HepG2 (cell line): ENCODE data around the gene AUTS2. TPM values are rescaled to one million over a fixed set of nuclear protein-coding genes. Genes with fewer than 3 reads are reported as not detected.

ENCODE experiments used
- ATAC-seq: fragments of 200-7000 bp; cut with Tn5 transposase; 3 replicates; pipeline ENCODE4 v1.9.1; 2020; ENCODE audit warnings: mild to moderate bottlenecking, moderate library complexity
- BruUV-seq: library from RNA; stranded (reverse); fragments of 400-500 nt; replicated peaks from 2 replicates; lab custom pipeline; 2021; lab: Mats Ljungman, UMichigan
- CTCF ChIA-PET: fragments of 300-600 bp; formaldehyde crosslinking; extraction: SDS; loops from one replicate; lab custom pipeline; 2021; ENCODE audit warnings: low total read pairs, inconsistent platforms, low intra/inter-chr PET ratio; lab: Yijun Ruan, JAX
- POLR2A ChIA-PET: fragments of 350-600 bp; sonication (Branson Sonifier 250); formaldehyde crosslinking; loops from one replicate; lab custom pipeline; 2020; ENCODE audit warnings: antibody characterized with exemption, inconsistent platforms; lab: Yijun Ruan, JAX
- DNase-seq: peaks from one replicate; pipeline ENCODE4 v3.0.0-alpha.2; 2015; ENCODE audit warnings: low spot score
- FAIRE-seq: peaks from 3 replicates; lab custom pipeline; 2011; peaks lifted over from hg19 to GRCh38; lab: Jason Lieb, UNC
- H2AFZ ChIP-seq: one replicate; pipeline ENCODE4 v1.6.1; 2011; ENCODE audit warnings: low read length, inconsistent platforms
- H3K27ac ChIP-seq: fragments of 300-600 bp; 3 replicates; pipeline ENCODE4 v1.8.0; 2011; ENCODE audit warnings: mixed run types, mild to moderate bottlenecking, mixed read lengths, low read length, inconsistent platforms; ENCODE audit not compliant: insufficient read depth; ENCODE audit errors: extremely low read length
- H3K27me3 ChIP-seq, 2 experiments: fragments of 200-600 bp in 1 of 2; 2 replicates in 1 of 2; 3 replicates in 1 of 2; pipeline versions ENCODE4 v1.6.0 to v1.8.0; 2011; ENCODE audit warnings: low read length in 2 of 2, mild to moderate bottlenecking in 2 of 2, moderate library complexity in 2 of 2, inconsistent platforms in 1 of 2; ENCODE audit not compliant: insufficient read depth in 2 of 2, control insufficient read depth in 1 of 2
- H3K36me3 ChIP-seq, 2 experiments: fragments of 200-600 bp in 1 of 2; replicated peaks in 1 of 2; 2 replicates in 1 of 2; 3 replicates in 1 of 2; pipeline versions ENCODE4 v1.5.1 to v1.8.0; 2011; ENCODE audit warnings: low read length in 2 of 2, inconsistent platforms in 1 of 2; ENCODE audit not compliant: insufficient read depth in 2 of 2, control insufficient read depth in 1 of 2
- H3K4me1 ChIP-seq: 2 replicates; pipeline ENCODE4 v1.5.1; 2012; ENCODE audit warnings: low read length, inconsistent platforms; ENCODE audit not compliant: insufficient read depth
- H3K4me2 ChIP-seq: 2 replicates; pipeline ENCODE4 v1.6.0; 2011; ENCODE audit warnings: low read depth, low read length, inconsistent platforms
- H3K4me3 ChIP-seq, 3 experiments: fragments of 200-600 bp in 1 of 3; sonication (generic), shearing (Covaris generic) in 1 of 3; replicated peaks in 1 of 3; 2 replicates each; pipeline ENCODE4 v1.5.1; 2011 to 2016; ENCODE audit warnings: low read length in 3 of 3, inconsistent platforms in 2 of 3, low read depth in 2 of 3, mild to moderate bottlenecking in 2 of 3, control low read depth in 1 of 3, mixed read lengths in 1 of 3; ENCODE audit not compliant: insufficient read depth in 1 of 3
- H3K79me2 ChIP-seq: one replicate; pipeline ENCODE4 v1.6.1; 2011; ENCODE audit warnings: low read length, inconsistent platforms; ENCODE audit not compliant: insufficient read depth
- H3K9ac ChIP-seq: 2 replicates; pipeline ENCODE4 v1.6.0; 2011; ENCODE audit warnings: mild to moderate bottlenecking, low read depth, low read length, inconsistent platforms; ENCODE audit not compliant: insufficient read depth
- H3K9me3 ChIP-seq: 2 replicates; pipeline ENCODE4 v1.5.1; 2012; ENCODE audit warnings: mild to moderate bottlenecking, low read length
- H4K20me1 ChIP-seq: 2 replicates; pipeline ENCODE4 v1.6.0; 2011; ENCODE audit warnings: inconsistent platforms, mild to moderate bottlenecking, low read length, moderate library complexity; ENCODE audit not compliant: insufficient read depth
- EZH2 ChIP-seq: conservative IDR thresholded peaks from 2 replicates; pipeline ENCODE4 v1.6.1; 2012; ENCODE audit warnings: mild to moderate bottlenecking, low read depth, low read length, moderate library complexity
- HDAC1 ChIP-seq: sonication (generic); formaldehyde crosslinking; IDR thresholded peaks from 2 replicates; pipeline ENCODE4 v1.5.1; 2020; ENCODE audit warnings: mild to moderate bottlenecking, missing genetic modification reagents
- YY1 ChIP-seq: IDR thresholded peaks from 2 replicates; pipeline ENCODE4 v1.6.1; 2011; ENCODE audit warnings: low read length, low read depth, moderate library complexity, mild to moderate bottlenecking; ENCODE audit not compliant: insufficient read depth, insufficient replicate concordance
- ZC3H4 ChIP-seq: sonication (generic); formaldehyde crosslinking; IDR thresholded peaks from 2 replicates; pipeline ENCODE4 v1.4.0; 2020; ENCODE audit warnings: missing genetic modification reagents, borderline replicate concordance
- ZNF784 ChIP-seq: sonication (generic); formaldehyde crosslinking; IDR thresholded peaks from 2 replicates; pipeline ENCODE4 v1.5.1; 2020; ENCODE audit warnings: missing genetic modification reagents, mild to moderate bottlenecking, borderline replicate concordance
- WGBS: methylation state at CpG from one replicate; pipeline ENCODE4 v1.1.6; 2017; ENCODE audit warnings: low lambda C conversion rate; 5-methylcytosine and 5-hydroxymethylcytosine counted together
- in situ Hi-C: cut with HindIII; loops from 2 replicates; pipeline ENCODE4 v1.10.0; 2017; ENCODE audit warnings: low pct_unique_long_range_greater_than_20kb; ENCODE audit not compliant: extremely low pct_ligation_motif_present
- intact Hi-C: fragments of 100-400 bp; cut with micrococcal nuclease; formaldehyde crosslinking; loops from one replicate; pipeline ENCODE4 v1.10.0; 2022; ENCODE audit not compliant: unreplicated experiment
- polyA plus RNA-seq, 8 experiments: library from polyadenylated mRNA; depleted of rRNA in 3 of 8; stranded (reverse) in 7 of 8; unstranded in 1 of 8; fragments of >200 nt; fragmentation: Illumina TruSeq in 4 of 8; extraction: Trizol in 4 of 8; gene quantifications; 2 replicates each; pipeline versions ENCODE4 v1.2.1 to v1.2.3, GENCODE V29; 2011 to 2016; ENCODE audit warnings: low read depth in 4 of 8, missing spikeins in 1 of 8, mixed read lengths in 1 of 8; ENCODE audit not compliant: insufficient read depth in 1 of 8
- total RNA-seq, 5 experiments: library from RNA; depleted of rRNA; stranded (reverse); fragments of >200 nt; fragmentation: Illumina TruSeq; extraction: Trizol; gene quantifications; 2 replicates each; pipeline ENCODE4 v1.2.3, GENCODE V29; 2016; ENCODE audit warnings: low read depth in 1 of 5
- TF ChIP-seq, protein P1 (sequence below): sonication (generic); formaldehyde crosslinking; conservative IDR thresholded peaks from 2 replicates; pipeline ENCODE4 v1.8.1; 2023; ENCODE audit warnings: missing genetic modification reagents

AUTS2 gene
- total and polyA plus RNA-seq, 2 of the 13 experiments (the other 11 are each of a cell fraction or from before 2014, with no cell fraction given): 0.38 TPM; not detected in 1

GRCh38 chr7:70700941-70701425 is 1102.7 kb downstream of the AUTS2 start:
- Histone ChIP-seq H3K79me2 (no peaks in the 10 kb centered on the region), H3K27ac (no peak overlapping the region), H4K20me1 (no peaks in the 10 kb centered on the region), H2AFZ (no peak overlapping the region), H3K4me3 (no peak overlapping the region), H3K9me3 (no peaks in the 10 kb centered on the region), H3K4me2 (no peak overlapping the region), H3K9ac (no peak overlapping the region), H3K36me3 (no peaks in the 10 kb centered on the region), H3K27me3 (peaks cover 0 to 6% of the 10 kb centered on the region in 2 experiments; a peak in 2 of 5 replicates), H3K4me1 (no peaks in the 10 kb centered on the region)
- ChIA-PET CTCF (no interaction called here), POLR2A (no interaction called here)
- in situ Hi-C loops: no loop called here
- FAIRE-seq (no peak), DNase-seq (no peak), ATAC-seq (no peak)
- intact Hi-C loops: no loop called here
- WGBS: 17% methylated on average over 6 of the region's 6 CpGs
- TF ChIP-seq, protein P1, sequence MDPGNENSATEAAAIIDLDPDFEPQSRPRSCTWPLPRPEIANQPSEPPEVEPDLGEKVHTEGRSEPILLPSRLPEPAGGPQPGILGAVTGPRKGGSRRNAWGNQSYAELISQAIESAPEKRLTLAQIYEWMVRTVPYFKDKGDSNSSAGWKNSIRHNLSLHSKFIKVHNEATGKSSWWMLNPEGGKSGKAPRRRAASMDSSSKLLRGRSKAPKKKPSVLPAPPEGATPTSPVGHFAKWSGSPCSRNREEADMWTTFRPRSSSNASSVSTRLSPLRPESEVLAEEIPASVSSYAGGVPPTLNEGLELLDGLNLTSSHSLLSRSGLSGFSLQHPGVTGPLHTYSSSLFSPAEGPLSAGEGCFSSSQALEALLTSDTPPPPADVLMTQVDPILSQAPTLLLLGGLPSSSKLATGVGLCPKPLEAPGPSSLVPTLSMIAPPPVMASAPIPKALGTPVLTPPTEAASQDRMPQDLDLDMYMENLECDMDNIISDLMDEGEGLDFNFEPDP: no peak
- no peak for TF ChIP-seq ZNF784 (CRISPR knock-in tag)
- TF ChIP-seq YY1: no peak
- TF ChIP-seq EZH2: no peak
- no peak for TF ChIP-seq HDAC1 (CRISPR knock-in tag)
- TF ChIP-seq ZC3H4 (CRISPR knock-in tag): no peak
- BruUV-seq: no TSS peak
